ENCODE results near the gene FAM240B. TPM values are rescaled to one million over a fixed set of nuclear protein-coding genes. Genes with fewer than 3 reads are reported as not detected.

FAM240B gene
- total RNA-seq, 1 donor from 2014 or later: not detected

- Histone ChIP-seq H3K36me3 (no peaks in the 10 kb centered on the region), H3K4me3 (no peak overlapping the region), H3K9me3 (no peaks in the 10 kb centered on the region), H3K4me1 (no peaks in the 10 kb centered on the region), H3K27ac (no peak overlapping the region), H3K27me3 (ENCODE audit: low read depth) (no peaks in the 10 kb centered on the region)
- TF ChIP-seq, protein P1, sequence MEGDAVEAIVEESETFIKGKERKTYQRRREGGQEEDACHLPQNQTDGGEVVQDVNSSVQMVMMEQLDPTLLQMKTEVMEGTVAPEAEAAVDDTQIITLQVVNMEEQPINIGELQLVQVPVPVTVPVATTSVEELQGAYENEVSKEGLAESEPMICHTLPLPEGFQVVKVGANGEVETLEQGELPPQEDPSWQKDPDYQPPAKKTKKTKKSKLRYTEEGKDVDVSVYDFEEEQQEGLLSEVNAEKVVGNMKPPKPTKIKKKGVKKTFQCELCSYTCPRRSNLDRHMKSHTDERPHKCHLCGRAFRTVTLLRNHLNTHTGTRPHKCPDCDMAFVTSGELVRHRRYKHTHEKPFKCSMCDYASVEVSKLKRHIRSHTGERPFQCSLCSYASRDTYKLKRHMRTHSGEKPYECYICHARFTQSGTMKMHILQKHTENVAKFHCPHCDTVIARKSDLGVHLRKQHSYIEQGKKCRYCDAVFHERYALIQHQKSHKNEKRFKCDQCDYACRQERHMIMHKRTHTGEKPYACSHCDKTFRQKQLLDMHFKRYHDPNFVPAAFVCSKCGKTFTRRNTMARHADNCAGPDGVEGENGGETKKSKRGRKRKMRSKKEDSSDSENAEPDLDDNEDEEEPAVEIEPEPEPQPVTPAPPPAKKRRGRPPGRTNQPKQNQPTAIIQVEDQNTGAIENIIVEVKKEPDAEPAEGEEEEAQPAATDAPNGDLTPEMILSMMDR (IDR thresholded peaks at IDR 0.05): no peak
- DNase-seq (no peak), ATAC-seq (no peak)
- intact Hi-C loops (cut with DNase I): no loop called here
Measured at GRCh38 chr9:38650564-38650963, 69.4 kb downstream of the FAM240B start.

GRCh38 chr9:38649731-38650363 lies 70.1 kb downstream of the FAM240B start:
- ATAC-seq: no peak
- Histone ChIP-seq H3K9me3 (no peaks in the 10 kb centered on the region), H3K27ac (no peak overlapping the region), H3K4me3 (no peak overlapping the region), H3K36me3 (no peaks in the 10 kb centered on the region), H3K27me3 (ENCODE audit: low read depth) (no peaks in the 10 kb centered on the region), H3K4me1 (no peaks in the 10 kb centered on the region)
- intact Hi-C loops (cut with DNase I): no loop called here
- TF ChIP-seq, protein P1 (IDR thresholded peaks at IDR 0.05): no peak
- no peak for DNase-seq

DNA sequence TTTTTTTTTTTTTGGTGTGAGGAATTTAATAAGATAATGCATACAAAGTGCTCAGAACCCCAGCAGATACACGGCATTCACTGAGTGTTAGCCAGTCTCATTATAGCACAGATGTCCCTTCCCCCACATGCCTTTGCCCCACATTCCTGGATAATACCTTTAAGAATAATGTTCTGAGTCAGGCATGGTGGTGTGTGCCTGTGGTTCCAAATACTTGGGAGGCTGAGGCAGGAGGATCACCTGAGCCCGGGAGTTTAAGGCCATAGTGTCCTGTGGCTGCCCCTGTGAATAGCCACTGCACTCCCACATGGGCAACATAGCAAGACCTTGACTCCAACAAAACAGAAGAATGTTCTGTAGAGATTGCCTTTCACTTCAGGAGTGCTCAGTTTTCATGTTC lies 75.3 kb downstream of the FAM240B start:
- Histone ChIP-seq H3K4me1 (no peaks in the 10 kb centered on the region), H3K27me3 (ENCODE audit: low read depth) (no peaks in the 10 kb centered on the region), H3K9me3 (no peaks in the 10 kb centered on the region), H3K27ac (no peak overlapping the region), H3K36me3 (no peaks in the 10 kb centered on the region), H3K4me3 (no peak overlapping the region)
- DNase-seq (no peak), ATAC-seq (no peak)
- intact Hi-C loops (cut with DNase I): no loop called here
- TF ChIP-seq, protein P1 (IDR thresholded peaks at IDR 0.05): no peak

Other genes starting within 250 kb of the FAM240B start
- 4.3 TPM for gene ANKRD18A, start 99.5 kb downstream of the FAM240B start, total RNA-seq

Data from lower lobe of right lung (tissue), 2 donors.